ENCODE data around the gene CCDC92B. TPM values are rescaled to one million over a fixed set of nuclear protein-coding genes. Genes with fewer than 3 reads are reported as not detected.

The CCDC92B gene
- total and polyA plus RNA-seq, 2 of the 13 experiments (the other 11 are each of a cell fraction or from before 2014, with no cell fraction given), result not detected

DNA sequence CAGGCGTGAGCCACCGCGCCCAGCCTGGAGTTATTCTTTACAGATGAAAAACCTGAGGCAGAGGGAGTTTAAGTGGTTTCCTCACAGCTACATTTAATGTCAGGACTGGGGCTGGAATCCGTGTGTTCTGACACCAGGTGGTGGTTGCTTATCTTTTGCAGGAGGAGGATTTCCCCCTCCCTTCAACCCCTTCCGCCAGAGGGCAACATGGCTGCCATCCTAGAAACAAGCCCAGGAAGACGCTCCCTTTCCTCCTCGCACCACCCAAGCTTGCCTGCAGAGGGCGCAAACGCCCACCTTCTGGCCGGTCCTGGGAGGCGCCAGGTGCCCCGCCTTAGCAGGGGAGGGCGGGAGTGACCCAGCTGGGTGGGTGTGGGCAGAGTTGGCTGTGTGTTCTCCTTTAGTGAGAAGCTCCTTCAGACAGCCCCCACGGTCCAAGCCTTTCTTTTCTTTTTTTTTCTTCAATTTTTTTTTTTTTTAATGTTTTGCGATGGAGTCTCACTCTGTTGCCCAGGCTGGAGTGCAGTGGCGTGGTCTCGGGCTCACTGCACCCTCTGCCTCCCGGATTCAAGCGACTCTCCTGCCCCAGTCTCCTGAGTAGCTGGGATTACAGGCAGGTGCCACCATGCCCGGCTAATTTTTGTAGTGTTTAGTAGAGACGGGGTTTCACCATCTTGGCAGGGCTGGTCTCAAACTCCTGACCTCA, 36.9 kb upstream of the CCDC92B start (continued):
- TF ChIP-seq SOX6 (IDR thresholded peaks at IDR 0.05) (no peak), SOX6 (CRISPR knock-in tag; IDR thresholded peaks at IDR 0.05) (peak; percentile 35; the same call in 1 of the 2 replicates), HNF4A (CRISPR knock-in tag; IDR thresholded peaks at IDR 0.05) (no peak), ZNF768 (CRISPR knock-in tag; IDR thresholded peaks at IDR 0.05) (0 out of 2 replicates have a peak, but pooled peaks have one; percentile 18), SALL1 (CRISPR knock-in tag; IDR thresholded peaks at IDR 0.05) (peak; percentile 45), HOXA3 (CRISPR knock-in tag; IDR thresholded peaks at IDR 0.05) (peak; percentile 90), GATAD2A (CRISPR knock-in tag; IDR thresholded peaks at IDR 0.05) (peak; percentile 59; the same call in 1 of the 2 replicates), RXRB (CRISPR knock-in tag; IDR thresholded peaks at IDR 0.05; ENCODE audit: borderline replicate concordance) (no peak), ZMYM4 (CRISPR knock-in tag; IDR thresholded peaks at IDR 0.05) (peak; percentile 41; the same call in 1 of the 2 replicates), ZNF564 (CRISPR knock-in tag; IDR thresholded peaks at IDR 0.05) (no peak), ZNF501 (CRISPR knock-in tag; IDR thresholded peaks at IDR 0.05) (peak; percentile 44; the same call in 1 of the 2 replicates), ZNF350 (CRISPR knock-in tag; IDR thresholded peaks at IDR 0.05; ENCODE audit: borderline replicate concordance, low read depth) (0 out of 2 replicates have a peak, but pooled peaks have one; percentile 27), NR2F6 (IDR thresholded peaks at IDR 0.05) (no peak), NR2F6 (CRISPR knock-in tag; IDR thresholded peaks at IDR 0.05) (peak; percentile 45; the same call in 1 of the 2 replicates), REPIN1 (CRISPR knock-in tag; IDR thresholded peaks at IDR 0.05; ENCODE audit: borderline replicate concordance, low read depth) (peak; percentile 75; the same call in 1 of the 2 replicates), RAD21 (CRISPR knock-in tag; IDR thresholded peaks at IDR 0.05) (0 out of 2 replicates have a peak, but pooled peaks have one; percentile 44), SOX13 (IDR thresholded peaks at IDR 0.05) (no peak), SOX13 (CRISPR knock-in tag; conservative IDR thresholded peaks at IDR 0.05 in 1 of 2, IDR thresholded peaks at IDR 0.05 in 1 of 2) (peak in 1 of 2 experiments; percentile 38; a peak in 1 of 4 replicates), IRF2 (CRISPR knock-in tag; IDR thresholded peaks at IDR 0.05) (0 out of 2 replicates have a peak, but pooled peaks have one; percentile 21), CEBPG (CRISPR knock-in tag; IDR thresholded peaks at IDR 0.05) (0 out of 2 replicates have a peak, but pooled peaks have one; percentile 23)
- TF ChIP-seq, protein P1, sequence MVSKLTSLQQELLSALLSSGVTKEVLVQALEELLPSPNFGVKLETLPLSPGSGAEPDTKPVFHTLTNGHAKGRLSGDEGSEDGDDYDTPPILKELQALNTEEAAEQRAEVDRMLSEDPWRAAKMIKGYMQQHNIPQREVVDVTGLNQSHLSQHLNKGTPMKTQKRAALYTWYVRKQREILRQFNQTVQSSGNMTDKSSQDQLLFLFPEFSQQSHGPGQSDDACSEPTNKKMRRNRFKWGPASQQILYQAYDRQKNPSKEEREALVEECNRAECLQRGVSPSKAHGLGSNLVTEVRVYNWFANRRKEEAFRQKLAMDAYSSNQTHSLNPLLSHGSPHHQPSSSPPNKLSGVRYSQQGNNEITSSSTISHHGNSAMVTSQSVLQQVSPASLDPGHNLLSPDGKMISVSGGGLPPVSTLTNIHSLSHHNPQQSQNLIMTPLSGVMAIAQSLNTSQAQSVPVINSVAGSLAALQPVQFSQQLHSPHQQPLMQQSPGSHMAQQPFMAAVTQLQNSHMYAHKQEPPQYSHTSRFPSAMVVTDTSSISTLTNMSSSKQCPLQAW (CRISPR knock-in tag; IDR thresholded peaks at IDR 0.05), result peak; percentile 52; the same call in 1 of the 2 replicates
- TF ChIP-seq, protein P2, sequence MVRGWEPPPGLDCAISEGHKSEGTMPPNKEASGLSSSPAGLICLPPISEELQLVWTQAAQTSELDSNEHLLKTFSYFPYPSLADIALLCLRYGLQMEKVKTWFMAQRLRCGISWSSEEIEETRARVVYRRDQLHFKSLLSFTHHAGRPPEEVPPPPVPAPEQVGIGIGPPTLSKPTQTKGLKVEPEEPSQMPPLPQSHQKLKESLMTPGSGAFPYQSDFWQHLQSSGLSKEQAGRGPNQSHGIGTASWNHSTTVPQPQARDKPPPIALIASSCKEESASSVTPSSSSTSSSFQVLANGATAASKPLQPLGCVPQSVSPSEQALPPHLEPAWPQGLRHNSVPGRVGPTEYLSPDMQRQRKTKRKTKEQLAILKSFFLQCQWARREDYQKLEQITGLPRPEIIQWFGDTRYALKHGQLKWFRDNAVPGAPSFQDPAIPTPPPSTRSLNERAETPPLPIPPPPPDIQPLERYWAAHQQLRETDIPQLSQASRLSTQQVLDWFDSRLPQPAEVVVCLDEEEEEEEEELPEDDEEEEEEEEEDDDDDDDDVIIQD (CRISPR knock-in tag; IDR thresholded peaks at IDR 0.05; ENCODE audit: low read depth), result 0 out of 2 replicates have a peak, but pooled peaks have one; percentile 54
- TF ChIP-seq, protein P3, sequence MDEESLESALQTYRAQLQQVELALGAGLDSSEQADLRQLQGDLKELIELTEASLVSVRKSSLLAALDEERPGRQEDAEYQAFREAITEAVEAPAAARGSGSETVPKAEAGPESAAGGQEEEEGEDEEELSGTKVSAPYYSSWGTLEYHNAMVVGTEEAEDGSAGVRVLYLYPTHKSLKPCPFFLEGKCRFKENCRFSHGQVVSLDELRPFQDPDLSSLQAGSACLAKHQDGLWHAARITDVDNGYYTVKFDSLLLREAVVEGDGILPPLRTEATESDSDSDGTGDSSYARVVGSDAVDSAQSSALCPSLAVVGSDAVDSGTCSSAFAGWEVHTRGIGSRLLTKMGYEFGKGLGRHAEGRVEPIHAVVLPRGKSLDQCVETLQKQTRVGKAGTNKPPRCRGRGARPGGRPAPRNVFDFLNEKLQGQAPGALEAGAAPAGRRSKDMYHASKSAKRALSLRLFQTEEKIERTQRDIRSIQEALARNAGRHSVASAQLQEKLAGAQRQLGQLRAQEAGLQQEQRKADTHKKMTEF (CRISPR knock-in tag; IDR thresholded peaks at IDR 0.05), result 0 out of 2 replicates have a peak, but pooled peaks have one; percentile 18
- TF ChIP-seq, protein P4, sequence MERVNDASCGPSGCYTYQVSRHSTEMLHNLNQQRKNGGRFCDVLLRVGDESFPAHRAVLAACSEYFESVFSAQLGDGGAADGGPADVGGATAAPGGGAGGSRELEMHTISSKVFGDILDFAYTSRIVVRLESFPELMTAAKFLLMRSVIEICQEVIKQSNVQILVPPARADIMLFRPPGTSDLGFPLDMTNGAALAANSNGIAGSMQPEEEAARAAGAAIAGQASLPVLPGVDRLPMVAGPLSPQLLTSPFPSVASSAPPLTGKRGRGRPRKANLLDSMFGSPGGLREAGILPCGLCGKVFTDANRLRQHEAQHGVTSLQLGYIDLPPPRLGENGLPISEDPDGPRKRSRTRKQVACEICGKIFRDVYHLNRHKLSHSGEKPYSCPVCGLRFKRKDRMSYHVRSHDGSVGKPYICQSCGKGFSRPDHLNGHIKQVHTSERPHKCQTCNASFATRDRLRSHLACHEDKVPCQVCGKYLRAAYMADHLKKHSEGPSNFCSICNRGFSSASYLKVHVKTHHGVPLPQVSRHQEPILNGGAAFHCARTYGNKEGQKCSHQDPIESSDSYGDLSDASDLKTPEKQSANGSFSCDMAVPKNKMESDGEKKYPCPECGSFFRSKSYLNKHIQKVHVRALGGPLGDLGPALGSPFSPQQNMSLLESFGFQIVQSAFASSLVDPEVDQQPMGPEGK (CRISPR knock-in tag; IDR thresholded peaks at IDR 0.05), result peak; percentile 84
